Thoracic aorta (tissue), 2 donors: ENCODE data around the gene SDHB. TPM values are rescaled to one million over a fixed set of nuclear protein-coding genes. Genes with fewer than 3 reads are reported as not detected.

Experiments used
- ATAC-seq: fragments of 150-250 bp; one replicate; pipeline ENCODE4 v1.8.0; 2017; ENCODE audit warnings: low read depth; ENCODE audit not compliant: insufficient number of reproducible peaks, low FRiP score
- DNase-seq: peaks from one replicate; pipeline ENCODE4 v3.0.0-alpha.2; 2020; ENCODE audit warnings: low spot score
- H3K27ac ChIP-seq, 2 donors: fragments of 200-600 bp; sonication (generic); 1 replicate in 1 of 2; 2 replicates in 1 of 2; pipeline ENCODE4 v1.5.1; 2016; ENCODE audit warnings: mild to moderate bottlenecking in 2 of 2, moderate library complexity in 2 of 2
- H3K27me3 ChIP-seq: fragments of 200-600 bp; sonication (generic); replicated peaks from 2 replicates; pipeline ENCODE4 v1.6.0; 2016; ENCODE audit warnings: mild to moderate bottlenecking; ENCODE audit not compliant: insufficient read depth
- H3K36me3 ChIP-seq: fragments of 200-600 bp; sonication (generic); one replicate; pipeline ENCODE4 v1.5.1; 2016
- H3K4me1 ChIP-seq, 2 donors: fragments of 200-600 bp; sonication (generic); 1 replicate in 1 of 2; 2 replicates in 1 of 2; pipeline versions ENCODE4 v1.5.1 to v1.6.0; 2016; ENCODE audit warnings: low read depth in 2 of 2, mild to moderate bottlenecking in 1 of 2; ENCODE audit not compliant: control insufficient read depth in 1 of 2
- H3K4me3 ChIP-seq: fragments of 200-600 bp; sonication (generic); 2 replicates; pipeline ENCODE4 v1.5.1; 2016; ENCODE audit warnings: mild to moderate bottlenecking
- H3K9me3 ChIP-seq: fragments of 200-600 bp; sonication (generic); 2 replicates; pipeline ENCODE4 v1.5.1; 2016
- total RNA-seq, 2 donors: library from RNA; depleted of rRNA; stranded (reverse); fragments of >200 nt; gene quantifications; one replicate each; pipeline versions ENCODE4 v1.1.0 to v1.2.3, GENCODE V29; 2016
- TF ChIP-seq, protein P1 (sequence below): fragments of 200-600 bp; sonication (generic); IDR thresholded peaks from one replicate; pipeline ENCODE4 v1.5.1; 2019; ENCODE audit warnings: antibody characterized with exemption

SDHB gene
- total RNA-seq, 2 donors from 2014 or later: 81.5 to 98.9 TPM

DNA sequence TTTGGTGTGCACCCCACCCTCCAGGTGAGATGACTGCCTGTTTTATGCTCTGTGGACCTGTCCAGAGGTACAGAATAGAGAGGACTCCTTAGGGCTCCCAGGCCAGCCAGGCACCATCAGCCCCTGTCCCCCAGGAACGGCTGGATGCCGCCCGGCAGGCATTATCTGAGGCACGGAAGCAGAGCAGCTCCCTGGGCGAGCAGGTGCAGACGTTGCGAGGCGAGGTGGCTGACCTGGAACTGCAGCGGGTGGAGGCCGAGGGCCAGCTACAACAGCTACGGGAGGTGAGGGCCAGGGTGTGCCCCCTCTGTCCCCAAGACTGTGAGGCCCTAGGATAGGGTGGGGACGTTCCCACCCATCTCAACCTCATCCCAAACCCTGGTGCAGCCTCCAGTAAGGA lies 84.2 kb downstream of the SDHB start:
- Histone ChIP-seq H3K27ac (no peak overlapping the region), H3K27me3 (no peaks in the 10 kb centered on the region), H3K9me3 (no peaks in the 10 kb centered on the region), H3K4me1 (peaks cover 10 to 34% of the 10 kb centered on the region in 2 donors), H3K36me3 (peaks cover 16% of the 10 kb centered on the region), H3K4me3 (no peak overlapping the region)
- no peak for DNase-seq
- ATAC-seq: no peak
- TF ChIP-seq, protein P1, sequence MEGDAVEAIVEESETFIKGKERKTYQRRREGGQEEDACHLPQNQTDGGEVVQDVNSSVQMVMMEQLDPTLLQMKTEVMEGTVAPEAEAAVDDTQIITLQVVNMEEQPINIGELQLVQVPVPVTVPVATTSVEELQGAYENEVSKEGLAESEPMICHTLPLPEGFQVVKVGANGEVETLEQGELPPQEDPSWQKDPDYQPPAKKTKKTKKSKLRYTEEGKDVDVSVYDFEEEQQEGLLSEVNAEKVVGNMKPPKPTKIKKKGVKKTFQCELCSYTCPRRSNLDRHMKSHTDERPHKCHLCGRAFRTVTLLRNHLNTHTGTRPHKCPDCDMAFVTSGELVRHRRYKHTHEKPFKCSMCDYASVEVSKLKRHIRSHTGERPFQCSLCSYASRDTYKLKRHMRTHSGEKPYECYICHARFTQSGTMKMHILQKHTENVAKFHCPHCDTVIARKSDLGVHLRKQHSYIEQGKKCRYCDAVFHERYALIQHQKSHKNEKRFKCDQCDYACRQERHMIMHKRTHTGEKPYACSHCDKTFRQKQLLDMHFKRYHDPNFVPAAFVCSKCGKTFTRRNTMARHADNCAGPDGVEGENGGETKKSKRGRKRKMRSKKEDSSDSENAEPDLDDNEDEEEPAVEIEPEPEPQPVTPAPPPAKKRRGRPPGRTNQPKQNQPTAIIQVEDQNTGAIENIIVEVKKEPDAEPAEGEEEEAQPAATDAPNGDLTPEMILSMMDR: no peak

- TF ChIP-seq, protein P1: no peak
- Histone ChIP-seq H3K4me3 (no peak overlapping the region), H3K27ac (no peak overlapping the region), H3K36me3 (peaks cover 16% of the 10 kb centered on the region), H3K27me3 (no peaks in the 10 kb centered on the region), H3K4me1 (peaks cover 10 to 38% of the 10 kb centered on the region in 2 donors), H3K9me3 (no peaks in the 10 kb centered on the region)
- DNase-seq (no peak), ATAC-seq (no peak)
These were observed 84.7 kb downstream of the SDHB start for GRCh38 chr1:16969057-16969611.

Other genes starting within 250 kb of the SDHB start
- gene RNU1-2, start 158.1 kb downstream of the SDHB start, total RNA-seq: under 1 TPM; under 0.01 TPM
- 10 to 100 TPM; 49.7 to 56.2 TPM for gene CROCC, start 132.1 kb downstream of the SDHB start, total RNA-seq
- 10 to 100 TPM; 24.0 to 62.2 TPM for gene MFAP2, start 73.4 kb downstream of the SDHB start, total RNA-seq
- 10 to 100 TPM; 45.1 to 59.0 TPM for gene ATP13A2, start 42.1 kb downstream of the SDHB start, total RNA-seq
- gene PADI2, start 65.4 kb upstream of the SDHB start, total RNA-seq: 1 to 10 TPM in 1 of 2 donors, under 1 TPM in 1; 0.27 to 2.3 TPM
- gene PADI1, start 151.1 kb upstream of the SDHB start, total RNA-seq: 1 to 10 TPM in 1 of 2 donors, not detected in 1; 1.2 TPM
- gene PADI3, start 195.1 kb upstream of the SDHB start, total RNA-seq: not detected